HCEC 1CT (cell line): ENCODE data around the gene DES.

Source experiments
- DNase-seq: peaks from one replicate; pipeline ENCODE4 v3.0.0-alpha.2; 2017

DES gene

GRCh38 chr2:219441451-219442255 is 23.5 kb downstream of the DES start:
- peak; percentile 32 for DNase-seq

DNA sequence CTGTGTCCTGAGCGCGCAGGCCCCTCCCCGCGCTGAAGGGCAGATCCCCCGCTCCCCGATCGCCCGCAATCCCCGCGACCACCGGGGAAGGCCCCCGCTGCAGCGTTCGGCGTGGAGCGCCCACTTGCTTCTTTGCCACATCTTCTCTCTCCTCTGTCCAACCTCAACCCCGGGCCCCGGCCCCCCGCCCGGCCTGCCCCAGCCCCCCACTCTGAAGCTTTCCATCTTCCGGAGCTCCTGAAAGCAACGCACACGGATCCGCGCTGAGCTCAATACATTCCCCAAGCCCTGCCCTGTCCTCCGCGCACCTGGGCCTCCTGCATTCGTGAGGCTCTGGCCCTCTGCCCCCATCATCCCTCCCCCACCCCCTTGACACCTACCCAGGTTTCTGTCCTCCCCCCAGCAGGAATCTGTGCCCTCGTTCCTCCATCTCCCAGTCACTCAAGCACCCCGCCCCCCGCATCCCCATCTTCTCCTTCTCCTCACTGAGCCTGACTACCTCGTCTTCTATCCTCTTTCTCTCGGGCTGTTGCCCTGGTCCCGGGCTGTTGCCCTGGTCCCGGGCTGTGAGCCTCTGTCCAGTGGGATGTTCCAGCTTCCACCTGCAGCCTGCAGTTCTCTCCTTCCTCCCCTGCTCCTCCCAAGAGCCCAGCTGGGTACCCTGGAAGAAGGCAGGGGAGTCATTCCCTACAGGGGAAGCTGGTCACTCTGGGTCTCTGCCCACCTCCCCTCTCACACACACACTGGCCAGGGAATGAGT is 24.3 kb downstream of the DES start:
- no peak for DNase-seq

- DNase-seq, result no peak
These were observed 25.0 kb downstream of the DES start for GRCh38 chr2:219443016-219443696.

- no peak for DNase-seq
These were observed 25.5 kb downstream of the DES start for GRCh38 chr2:219443697-219444023.

DNA sequence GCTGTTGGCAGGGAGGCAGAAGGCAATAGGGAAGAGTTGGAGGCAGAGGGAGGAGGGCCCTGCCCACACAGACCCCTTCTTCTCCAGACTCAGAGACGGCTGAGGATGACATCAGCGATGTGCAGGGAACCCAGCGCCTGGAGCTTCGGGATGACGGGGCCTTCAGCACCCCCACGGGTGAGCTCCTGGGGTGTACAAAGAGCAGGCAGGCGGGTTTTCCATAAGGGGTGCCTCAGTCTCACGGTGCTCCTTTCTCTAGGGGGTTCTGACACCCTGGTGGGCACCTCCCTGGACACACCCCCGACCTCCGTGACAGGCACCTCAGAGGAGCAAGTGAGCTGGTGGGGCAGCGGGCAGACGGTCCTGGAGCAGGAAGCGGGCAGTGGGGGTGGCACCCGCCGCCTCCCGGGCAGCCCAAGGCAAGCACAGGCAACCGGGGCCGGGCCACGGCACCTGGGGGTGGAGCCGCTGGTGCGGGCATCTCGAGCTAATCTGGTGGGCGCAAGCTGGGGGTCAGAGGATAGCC is 26.5 kb downstream of the DES start:
- no peak for DNase-seq

- no peak for DNase-seq
These were observed 27.1 kb downstream of the DES start for GRCh38 chr2:219445220-219445640.

DNA sequence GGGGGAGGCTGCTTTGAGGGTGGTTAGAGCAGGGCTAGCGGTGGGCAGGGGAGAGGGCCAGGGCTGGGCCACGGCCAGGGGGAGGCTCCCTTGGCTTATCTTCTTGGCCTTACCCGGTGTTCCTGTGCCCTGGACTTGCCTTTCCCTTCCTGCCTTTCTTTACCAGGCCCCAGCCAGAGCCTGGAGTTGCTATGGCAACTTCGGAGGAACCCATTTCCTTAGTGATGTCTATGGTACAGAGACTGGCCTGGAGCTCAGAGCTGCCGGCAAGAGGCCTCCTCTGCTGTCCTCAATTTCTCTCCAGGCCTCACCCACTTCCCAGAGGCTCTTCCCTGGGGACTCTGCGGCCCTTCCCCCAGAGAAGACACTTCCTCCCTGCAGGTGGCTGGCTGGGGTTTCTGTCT is 27.9 kb downstream of the DES start:
- DNase-seq, result peak; percentile 30

GRCh38 chr2:219446689-219447088 is 28.5 kb downstream of the DES start:
- no peak for DNase-seq

- DNase-seq, result no peak
These were observed 29.3 kb downstream of the DES start for GRCh38 chr2:219447242-219448098.

DNA sequence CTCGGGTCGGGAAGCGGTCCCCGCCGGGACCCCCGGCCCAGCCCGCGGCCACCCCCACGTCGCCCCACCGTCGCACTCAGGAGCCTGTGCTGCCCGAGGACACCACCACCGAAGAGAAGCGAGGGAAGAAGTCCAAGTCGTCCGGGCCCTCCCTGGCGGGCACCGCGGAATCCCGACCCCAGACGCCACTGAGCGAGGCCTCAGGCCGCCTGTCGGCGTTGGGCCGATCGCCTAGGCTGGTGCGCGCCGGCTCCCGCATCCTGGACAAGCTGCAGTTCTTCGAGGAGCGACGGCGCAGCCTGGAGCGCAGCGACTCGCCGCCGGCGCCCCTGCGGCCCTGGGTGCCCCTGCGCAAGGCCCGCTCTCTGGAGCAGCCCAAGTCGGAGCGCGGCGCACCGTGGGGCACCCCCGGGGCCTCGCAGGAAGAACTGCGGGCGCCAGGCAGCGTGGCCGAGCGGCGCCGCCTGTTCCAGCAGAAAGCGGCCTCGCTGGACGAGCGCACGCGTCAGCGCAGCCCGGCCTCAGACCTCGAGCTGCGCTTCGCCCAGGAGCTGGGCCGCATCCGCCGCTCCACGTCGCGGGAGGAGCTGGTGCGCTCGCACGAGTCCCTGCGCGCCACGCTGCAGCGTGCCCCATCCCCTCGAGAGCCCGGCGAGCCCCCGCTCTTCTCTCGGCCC is 30.1 kb downstream of the DES start:
- no peak for DNase-seq

DNA sequence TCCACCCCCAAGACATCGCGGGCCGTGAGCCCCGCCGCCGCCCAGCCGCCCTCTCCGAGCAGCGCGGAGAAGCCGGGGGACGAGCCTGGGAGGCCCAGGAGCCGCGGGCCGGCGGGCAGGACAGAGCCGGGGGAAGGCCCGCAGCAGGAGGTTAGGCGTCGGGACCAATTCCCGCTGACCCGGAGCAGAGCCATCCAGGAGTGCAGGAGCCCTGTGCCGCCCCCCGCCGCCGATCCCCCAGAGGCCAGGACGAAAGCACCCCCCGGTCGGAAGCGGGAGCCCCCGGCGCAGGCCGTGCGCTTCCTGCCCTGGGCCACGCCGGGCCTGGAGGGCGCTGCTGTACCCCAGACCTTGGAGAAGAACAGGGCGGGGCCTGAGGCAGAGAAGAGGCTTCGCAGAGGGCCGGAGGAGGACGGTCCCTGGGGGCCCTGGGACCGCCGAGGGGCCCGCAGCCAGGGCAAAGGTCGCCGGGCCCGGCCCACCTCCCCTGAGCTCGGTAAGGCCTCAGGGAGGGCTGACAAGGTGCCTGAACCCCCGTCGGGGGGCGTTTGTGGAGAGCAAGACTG is 30.7 kb downstream of the DES start:
- DNase-seq, result no peak

GRCh38 chr2:219449609-219450008 is 31.4 kb downstream of the DES start:
- no peak for DNase-seq

DNA sequence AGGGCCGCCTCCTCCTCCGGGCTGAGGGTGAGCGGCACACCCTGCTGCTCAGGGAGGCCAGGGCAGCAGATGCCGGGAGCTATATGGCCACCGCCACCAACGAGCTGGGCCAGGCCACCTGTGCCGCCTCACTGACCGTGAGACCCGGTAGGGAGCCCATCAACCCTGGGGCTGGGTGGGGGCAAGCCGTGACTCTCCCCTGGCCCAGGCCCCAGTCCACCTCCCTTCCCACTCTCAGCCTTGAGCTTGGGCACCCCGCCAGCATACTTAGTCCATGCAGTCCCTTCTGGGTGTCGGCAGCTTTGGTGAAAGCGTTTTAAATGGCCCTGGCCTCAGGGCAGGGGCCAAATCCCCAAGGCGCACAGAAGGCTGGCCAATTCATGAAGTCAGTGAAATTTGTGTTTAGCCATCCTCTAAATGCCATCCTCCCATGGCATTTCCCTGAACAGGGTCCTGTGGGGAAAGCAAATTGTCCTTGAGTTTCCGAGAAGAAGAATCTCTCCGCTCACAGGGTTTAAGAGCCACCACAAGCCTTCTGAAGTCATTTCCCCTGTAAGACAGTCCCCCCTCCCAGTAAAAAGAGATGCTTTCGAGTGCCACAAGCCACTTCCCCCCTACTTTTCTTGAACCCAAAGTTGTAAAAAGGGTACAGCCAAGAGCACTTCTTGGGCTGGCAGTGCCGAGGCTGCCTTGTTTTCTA is 33.6 kb downstream of the DES start:
- DNase-seq, result no peak

DNA sequence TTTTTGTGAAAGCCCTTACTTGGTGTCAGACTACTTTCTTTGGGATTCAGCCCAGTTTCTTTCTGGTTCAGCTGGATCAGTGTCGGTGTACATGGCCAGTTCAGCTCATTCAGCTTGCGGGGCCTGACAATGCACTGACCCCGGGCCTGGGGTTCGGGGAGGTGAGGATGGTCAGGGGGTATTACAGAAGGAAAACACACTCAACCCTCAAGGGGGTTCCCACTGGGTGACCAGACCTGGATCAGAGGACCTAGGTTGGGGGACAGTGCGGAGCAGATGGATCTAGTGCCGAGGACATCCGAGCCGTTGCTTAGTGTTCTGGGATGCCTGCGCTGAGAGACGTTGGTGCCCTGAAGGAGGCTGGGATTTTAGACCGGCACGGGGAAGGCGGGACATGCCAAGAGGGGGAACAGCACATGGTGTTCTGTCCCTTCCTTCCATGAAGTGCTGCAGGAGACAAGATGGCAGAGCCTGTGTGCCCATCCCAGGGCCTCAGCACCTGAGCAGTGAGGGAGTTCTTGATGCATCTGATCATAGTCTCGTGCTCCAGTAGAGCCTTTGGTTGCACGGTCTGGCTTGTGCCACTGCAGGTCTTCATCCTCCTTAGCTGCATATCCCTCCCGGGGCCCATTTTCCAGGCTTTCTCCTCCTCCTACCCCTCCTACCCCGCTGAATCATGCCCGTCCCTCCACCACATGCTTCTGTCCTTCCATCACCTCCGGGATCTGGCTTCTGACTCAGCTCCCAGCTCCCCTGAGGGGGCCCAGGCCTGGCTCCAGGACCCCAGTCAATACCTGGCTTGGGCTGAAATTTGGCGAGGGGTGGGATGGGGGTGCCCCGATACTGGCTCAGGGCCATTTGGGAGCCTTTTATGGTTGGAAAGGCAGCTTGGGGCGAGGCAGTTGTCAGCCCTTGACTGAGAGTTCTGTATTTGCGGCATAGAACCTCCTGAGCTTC is 34.5 kb downstream of the DES start:
- DNase-seq, result peak; percentile 93

GRCh38 chr2:219453671-219454590 is 35.8 kb downstream of the DES start:
- peak; percentile 66 for DNase-seq

- no peak for DNase-seq
These were observed 37.4 kb downstream of the DES start for GRCh38 chr2:219455581-219455980.

GRCh38 chr2:219457784-219458369 is 39.7 kb downstream of the DES start:
- DNase-seq, result peak; percentile 28

- DNase-seq, result no peak
These were observed 40.8 kb downstream of the DES start for GRCh38 chr2:219458996-219459395.
